ENCODE measurements around the gene C19orf38. TPM values are rescaled to one million over a fixed set of nuclear protein-coding genes. Genes with fewer than 3 reads are reported as not detected.

The C19orf38 gene, protein sequence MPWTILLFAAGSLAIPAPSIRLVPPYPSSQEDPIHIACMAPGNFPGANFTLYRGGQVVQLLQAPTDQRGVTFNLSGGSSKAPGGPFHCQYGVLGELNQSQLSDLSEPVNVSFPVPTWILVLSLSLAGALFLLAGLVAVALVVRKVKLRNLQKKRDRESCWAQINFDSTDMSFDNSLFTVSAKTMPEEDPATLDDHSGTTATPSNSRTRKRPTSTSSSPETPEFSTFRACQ
- not detected in 2 replicates for total RNA-seq (2014; rRNA removed; shearing (Covaris generic))

DNA sequence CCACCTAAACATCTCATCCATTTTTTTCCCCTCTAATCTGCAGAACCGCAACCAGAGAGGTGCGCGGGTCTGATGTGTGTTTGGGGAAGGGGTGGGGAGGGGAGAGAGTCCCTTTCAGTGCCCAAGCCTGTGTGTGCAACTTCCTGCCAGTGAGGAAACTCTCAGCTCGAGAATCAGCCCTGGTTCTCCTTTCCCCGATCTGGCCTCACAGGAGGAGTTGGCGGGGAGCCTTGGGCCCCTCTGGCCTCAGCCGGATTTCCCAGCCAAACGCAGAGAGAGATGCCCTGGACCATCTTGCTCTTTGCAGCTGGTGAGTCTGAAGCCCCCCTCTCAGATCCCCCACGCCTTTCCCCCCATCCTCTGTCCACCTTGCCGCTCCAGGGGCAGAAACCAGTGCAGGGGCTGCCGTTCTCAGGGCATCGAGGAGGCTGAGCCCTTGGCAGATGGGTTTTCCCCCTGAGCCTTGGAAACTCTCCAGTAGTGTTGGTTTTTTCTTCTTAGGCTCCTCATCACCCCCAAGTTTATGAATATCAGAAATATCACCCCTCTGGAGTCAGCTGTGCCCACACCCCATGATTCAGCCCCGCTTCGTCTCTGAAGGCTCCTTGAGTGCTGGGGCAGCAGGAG is at the start of gene C19orf38:
C19orf38 (plus strand) TSS at position 186 of the 627 bp plus-strand sequence; CDS start at position 280, 94 bp downstream.
- DNase-seq (ENCODE audit: low read depth): no peak

- no peak for DNase-seq (ENCODE audit: low read depth)
These were observed 47.7 kb upstream of the C19orf38 start for GRCh38 chr19:10800488-10800887.

DNA sequence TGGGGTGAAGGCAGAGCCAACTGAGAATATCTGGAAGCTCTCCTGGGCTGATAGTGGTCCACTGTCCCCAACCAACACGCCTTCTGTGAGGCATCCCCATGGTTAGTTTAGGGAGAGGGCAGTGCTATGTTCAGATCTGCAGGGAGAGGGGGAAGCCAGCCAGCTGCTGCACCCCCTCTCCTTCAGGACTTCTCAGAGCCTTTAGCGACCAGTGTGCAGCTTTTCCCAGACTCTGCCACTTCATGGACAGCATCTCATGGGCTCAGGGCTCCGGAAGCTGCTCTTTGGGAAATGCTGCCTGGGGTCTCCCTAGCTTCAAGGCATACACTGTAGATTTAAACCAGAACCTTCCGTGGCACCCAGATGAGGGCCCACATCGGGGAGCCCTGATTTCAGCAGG is 45.7 kb upstream of the C19orf38 start:
- DNase-seq (ENCODE audit: low read depth): no peak

GRCh38 chr19:10803252-10803651 is 45.0 kb upstream of the C19orf38 start:
- no peak for DNase-seq (ENCODE audit: low read depth)

DNA sequence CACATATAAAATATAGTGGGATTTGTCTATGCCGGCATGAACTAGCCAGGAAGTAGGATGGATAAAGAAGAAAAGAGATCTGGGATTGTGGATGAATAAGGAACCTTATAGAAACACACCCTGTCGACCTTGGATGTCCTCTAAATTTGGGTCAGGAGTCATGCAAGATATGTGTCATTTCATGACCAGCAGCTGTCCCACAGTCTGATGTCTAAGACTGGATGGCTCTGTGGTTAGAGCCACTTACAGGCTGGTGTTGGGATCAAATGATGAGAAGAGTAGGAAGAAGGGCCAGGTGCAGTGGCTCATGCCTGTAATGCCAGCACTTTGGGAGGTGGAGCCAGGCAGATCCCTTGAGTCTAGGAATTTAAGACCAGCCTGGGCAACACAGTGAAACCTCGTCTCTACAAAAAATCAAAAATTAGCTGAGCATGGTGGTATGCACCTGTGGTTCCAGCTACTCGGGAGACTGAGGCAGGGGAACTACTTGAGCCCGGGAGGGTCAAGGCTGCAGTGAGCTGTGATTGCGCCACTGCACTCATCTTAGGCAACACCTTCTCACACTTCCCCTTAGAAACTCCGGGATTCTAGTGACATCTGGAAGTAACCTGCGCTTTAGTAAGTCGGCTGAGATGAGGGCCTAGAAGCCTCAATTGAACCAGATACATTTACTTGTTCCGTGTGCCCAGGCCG is 43.0 kb upstream of the C19orf38 start:
- DNase-seq (ENCODE audit: low read depth): no peak

- no peak for DNase-seq (ENCODE audit: low read depth)
These were observed 42.4 kb upstream of the C19orf38 start for GRCh38 chr19:10805758-10806247.

- peak; percentile 78 for DNase-seq (ENCODE audit: low read depth)
These were observed 39.1 kb upstream of the C19orf38 start for GRCh38 chr19:10808937-10809649.

- DNase-seq (ENCODE audit: low read depth): no peak
These were observed 38.4 kb upstream of the C19orf38 start for GRCh38 chr19:10809651-10810285.

GRCh38 chr19:10811391-10812111 is 36.7 kb upstream of the C19orf38 start:
- no peak for DNase-seq (ENCODE audit: low read depth)

DNA sequence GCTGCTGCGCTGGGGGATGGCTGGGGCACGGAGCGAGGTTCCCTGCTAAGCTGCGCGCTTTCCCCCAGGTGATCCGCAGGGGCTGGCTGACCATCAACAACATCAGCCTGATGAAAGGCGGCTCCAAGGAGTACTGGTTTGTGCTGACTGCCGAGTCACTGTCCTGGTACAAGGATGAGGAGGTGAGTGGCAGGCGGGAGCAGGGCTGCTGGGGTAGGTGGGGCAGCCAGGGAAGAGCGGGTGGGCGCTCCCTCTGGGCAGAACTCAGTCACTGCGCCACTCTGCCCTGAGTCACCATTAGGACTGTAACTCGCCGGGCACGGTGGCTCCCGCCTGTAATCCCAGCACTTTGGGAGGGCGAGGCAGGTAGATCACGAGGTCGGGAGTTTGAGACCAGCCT is 36.0 kb upstream of the C19orf38 start:
- DNase-seq (ENCODE audit: low read depth): no peak

DNA sequence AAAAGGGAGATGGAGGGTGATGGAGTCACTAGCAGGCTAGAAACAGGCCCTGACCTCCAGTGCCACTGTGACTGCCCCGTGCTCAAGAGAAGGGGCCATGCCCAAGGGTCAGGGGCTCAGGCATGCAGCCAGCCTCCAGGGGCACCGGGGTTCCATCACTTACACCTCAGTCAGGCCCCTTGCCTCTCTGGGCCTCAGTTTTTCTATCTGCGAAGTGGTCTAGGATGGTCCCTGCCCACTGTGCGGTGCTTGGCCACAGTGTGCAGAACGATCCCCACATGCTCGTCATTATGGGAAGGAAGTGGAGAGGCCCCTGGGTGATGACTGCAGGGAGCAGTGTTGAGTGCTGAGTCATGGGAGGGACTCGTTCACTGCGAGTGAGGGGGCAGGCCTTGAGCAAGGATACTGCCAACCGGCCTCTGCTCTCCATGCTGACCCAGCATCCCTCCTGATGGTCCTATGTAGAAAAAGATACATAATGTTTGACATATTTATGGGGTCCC is 35.3 kb upstream of the C19orf38 start:
- peak; percentile 96 for DNase-seq (ENCODE audit: low read depth)

- DNase-seq (ENCODE audit: low read depth): no peak
These were observed 33.1 kb upstream of the C19orf38 start for GRCh38 chr19:10815007-10815536.

- DNase-seq (ENCODE audit: low read depth): peak; percentile 53
These were observed 32.1 kb upstream of the C19orf38 start for GRCh38 chr19:10815969-10816644.

- no peak for DNase-seq (ENCODE audit: low read depth)
These were observed 31.5 kb upstream of the C19orf38 start for GRCh38 chr19:10816691-10817090.

DNA sequence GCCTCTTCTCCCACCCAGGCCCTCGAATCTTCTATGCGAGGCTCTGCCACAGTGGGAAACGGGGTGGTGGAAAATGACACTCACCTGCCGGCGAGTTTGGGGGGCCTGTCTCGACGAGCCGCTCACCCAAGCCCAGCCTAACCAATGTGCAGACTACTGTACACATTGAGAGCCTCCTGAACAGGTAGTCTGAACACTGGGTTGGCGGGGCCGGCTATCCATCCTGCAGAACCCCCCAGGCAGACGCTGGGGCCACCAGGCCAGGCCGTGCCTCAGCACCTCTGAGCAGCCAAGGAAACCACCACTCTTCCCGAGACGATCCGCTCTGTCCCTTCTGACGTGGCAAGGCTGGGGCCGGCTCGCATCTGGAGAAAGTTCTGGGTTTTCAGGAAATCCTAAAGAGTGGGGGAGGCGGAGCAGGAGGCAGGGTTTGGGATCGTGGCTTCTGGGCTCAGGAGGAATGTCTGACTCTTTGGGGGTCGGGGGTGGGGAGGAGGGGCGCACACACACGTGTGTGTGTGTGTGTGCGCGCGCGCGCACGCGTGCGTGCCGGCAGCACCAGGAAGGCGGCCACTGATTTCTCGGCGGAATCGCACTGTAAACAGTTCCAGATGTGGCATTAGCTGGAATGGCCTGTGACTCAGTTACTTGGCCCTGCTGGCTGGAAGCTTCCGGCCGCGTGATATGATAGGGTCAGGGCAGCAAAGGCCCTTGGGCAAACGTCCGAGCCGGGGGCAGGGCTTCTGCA is 30.8 kb upstream of the C19orf38 start:
- peak; percentile 93 for DNase-seq (ENCODE audit: low read depth)

DNA sequence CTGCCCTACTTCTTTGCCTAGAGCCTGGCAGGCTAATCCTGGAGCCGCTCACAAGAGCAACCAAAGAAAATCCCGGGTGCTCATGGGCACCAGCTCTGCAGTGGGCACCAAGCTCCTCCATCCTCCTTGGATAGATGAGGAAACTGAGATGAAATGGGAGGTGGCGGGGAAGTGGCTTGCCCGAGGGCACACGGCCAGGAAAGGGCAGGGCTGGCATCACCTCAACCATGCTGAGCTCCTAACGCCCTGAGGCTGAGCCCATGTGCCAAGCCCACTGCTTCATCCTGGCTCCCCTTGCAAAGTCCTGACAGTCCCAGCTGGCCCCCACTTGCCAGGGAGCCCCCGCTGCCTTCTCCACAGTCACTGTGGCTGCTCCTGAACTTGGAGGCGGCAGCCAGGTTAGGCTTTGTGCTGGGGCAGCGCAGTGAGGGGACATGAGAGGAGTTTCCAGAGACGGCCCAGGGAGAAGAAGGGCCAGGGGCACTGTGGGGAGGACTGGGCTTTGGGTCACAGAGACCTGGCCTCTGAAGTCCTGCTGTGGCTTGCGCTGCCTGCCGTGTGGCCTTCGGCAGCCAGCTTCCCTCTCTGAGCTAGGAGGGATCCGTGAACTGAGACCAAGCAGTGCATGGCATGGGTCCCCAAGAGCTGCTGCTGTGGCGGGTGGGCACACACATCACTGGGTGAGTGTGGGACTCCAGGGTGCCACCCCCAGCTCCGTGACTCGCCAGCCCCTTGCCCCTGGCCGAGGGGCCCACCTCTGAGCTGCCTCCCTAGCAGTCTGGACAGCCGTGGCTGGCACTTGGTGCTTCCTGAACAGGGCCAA is 29.7 kb upstream of the C19orf38 start:
- no peak for DNase-seq (ENCODE audit: low read depth)

GRCh38 chr19:10819124-10820060 is 28.8 kb upstream of the C19orf38 start:
- no peak for DNase-seq (ENCODE audit: low read depth)
